Measurements from ENCODE around the gene SPTBN4. TPM values are rescaled to one million over a fixed set of nuclear protein-coding genes. Genes with fewer than 3 reads are reported as not detected.

The SPTBN4 gene
- total and polyA plus RNA-seq, 2 donors (not counting 1 experiment from before 2014, with no cell fraction given), result 0.03 to 0.67 TPM

DNA sequence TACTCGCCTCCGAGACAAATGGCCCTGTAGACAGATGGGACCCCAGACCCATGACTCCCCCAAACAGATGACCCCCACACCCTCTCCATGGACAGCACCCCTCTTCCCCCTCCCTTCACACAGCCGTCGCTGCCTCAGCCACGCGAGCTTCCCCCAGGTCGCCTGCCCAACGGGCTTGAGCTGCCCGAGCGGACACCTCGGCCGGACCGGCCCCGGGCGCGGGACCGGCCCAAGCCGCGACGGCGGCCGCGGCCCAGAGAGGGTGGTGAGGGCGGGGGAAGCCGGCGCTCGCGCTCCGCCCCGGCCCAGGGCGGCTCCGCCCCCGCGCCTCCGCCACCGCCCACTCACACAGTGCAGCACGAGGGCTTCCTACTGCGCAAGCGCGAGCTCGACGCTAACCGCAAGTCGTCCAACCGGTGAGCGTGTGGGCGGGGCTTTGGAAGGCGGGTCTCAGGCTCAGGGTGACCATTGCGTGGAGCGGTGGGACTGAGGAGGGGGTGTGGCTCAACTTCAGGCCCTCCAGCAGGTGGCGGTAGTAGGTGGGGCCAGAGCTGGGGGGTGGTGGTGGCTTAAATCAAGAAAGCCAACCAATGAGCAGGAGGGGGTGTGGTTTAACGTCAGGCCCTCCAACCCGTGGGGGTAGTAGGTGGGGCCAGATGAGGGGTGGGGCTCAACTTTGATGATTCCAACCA lies 103.7 kb downstream of the SPTBN4 start:
- peak overlapping the region; percentile 59 for H3K9ac ChIP-seq (ENCODE audit: low read length)
- H3K4me3 Mint-ChIP-seq, result peak overlapping the region; percentile 70
- TF ChIP-seq, protein P1, sequence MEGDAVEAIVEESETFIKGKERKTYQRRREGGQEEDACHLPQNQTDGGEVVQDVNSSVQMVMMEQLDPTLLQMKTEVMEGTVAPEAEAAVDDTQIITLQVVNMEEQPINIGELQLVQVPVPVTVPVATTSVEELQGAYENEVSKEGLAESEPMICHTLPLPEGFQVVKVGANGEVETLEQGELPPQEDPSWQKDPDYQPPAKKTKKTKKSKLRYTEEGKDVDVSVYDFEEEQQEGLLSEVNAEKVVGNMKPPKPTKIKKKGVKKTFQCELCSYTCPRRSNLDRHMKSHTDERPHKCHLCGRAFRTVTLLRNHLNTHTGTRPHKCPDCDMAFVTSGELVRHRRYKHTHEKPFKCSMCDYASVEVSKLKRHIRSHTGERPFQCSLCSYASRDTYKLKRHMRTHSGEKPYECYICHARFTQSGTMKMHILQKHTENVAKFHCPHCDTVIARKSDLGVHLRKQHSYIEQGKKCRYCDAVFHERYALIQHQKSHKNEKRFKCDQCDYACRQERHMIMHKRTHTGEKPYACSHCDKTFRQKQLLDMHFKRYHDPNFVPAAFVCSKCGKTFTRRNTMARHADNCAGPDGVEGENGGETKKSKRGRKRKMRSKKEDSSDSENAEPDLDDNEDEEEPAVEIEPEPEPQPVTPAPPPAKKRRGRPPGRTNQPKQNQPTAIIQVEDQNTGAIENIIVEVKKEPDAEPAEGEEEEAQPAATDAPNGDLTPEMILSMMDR (IDR thresholded peaks at IDR 0.05), result peak; percentile 54
- TF ChIP-seq EZH2 (IDR thresholded peaks at IDR 0.05; ENCODE audit: borderline replicate concordance, insufficient read depth, low read depth, low read length, poor library complexity, severe bottlenecking), result no peak

More for the DNA sequence above, 103.7 kb downstream of the SPTBN4 start:
- ChIA-PET POLR2A (interaction anchor here (0.5 to 3.1 kb wide), 12 partner anchors 29 to 694 kb away, joined by 3 to 19 read pairs (median 5); partner anchors contain the start of genes ACTMAP and HNRNPUL1), CTCF (interaction anchor here (0.5 to 3.2 kb wide), 19 partner anchors 11 to 1824 kb away, joined by 3 to 39 read pairs (median 4); partner anchors contain the start of gene LTBP4)
- Mint-ChIP-seq H3K27me3 (peaks cover 4% of the 10 kb centered on the region), H3K4me1 (peaks cover 20% of the 10 kb centered on the region), H3K9me3 (ENCODE audit: insufficient read depth) (no peaks in the 10 kb centered on the region), H3K27ac (peak overlapping the region; percentile 83)
- H3K4me2 ChIP-seq (replicated peaks; ENCODE audit: low read depth, low read length, poor library complexity, severe bottlenecking), result peak overlapping the region; percentile 82
- H2AFZ ChIP-seq (ENCODE audit: insufficient read depth, low read depth, low read length, poor library complexity, severe bottlenecking), result peak overlapping the region; percentile 80
- H3K27ac ChIP-seq (ENCODE audit: low read length in 2 of 2), result peak overlapping the region in 1 of 2 donors; percentile 33
- peaks cover 0 to 32% (median 21%) of the 10 kb centered on the region in 4 experiments for H3K27me3 ChIP-seq (replicated peaks in 1 of 4; ENCODE audit: control extremely low read depth in 1 of 4, control insufficient read depth in 3 of 4, insufficient read depth in 4 of 4, low read length in 3 of 4)
- under 1% methylated on average over 46 of the region's 53 CpGs for WGBS (ENCODE audit: insufficient coverage)
- no peaks in the 10 kb centered on the region for H3K36me3 ChIP-seq (replicated peaks in 1 of 2; ENCODE audit: control extremely low read depth in 1 of 2, control insufficient read depth in 1 of 2, extremely low read depth in 1 of 2, insufficient read depth in 2 of 2, low read length in 1 of 2)
- ATAC-seq (ENCODE audit: low read depth) (peak; percentile 93), DNase-seq (peak; percentile 100)
- intact Hi-C loops (cut with micrococcal nuclease), result loop anchor here (1.0 to 2.0 kb wide), 5 partner anchors 34 to 150 kb away; partner anchors contain the start of gene SERTAD1
- H3K4me3 ChIP-seq (ENCODE audit: control extremely low read depth in 1 of 5, extremely low read depth in 1 of 5, insufficient read depth in 1 of 5, low read depth in 2 of 5, low read length in 4 of 5), result peak overlapping the region in 3 of 5 experiments; percentile 36 to 47 (median 37)
- peaks cover 24 to 27% of the 10 kb centered on the region in 2 donors for H3K4me1 ChIP-seq (ENCODE audit: control insufficient read depth in 2 of 2, insufficient read depth in 2 of 2, low read length in 2 of 2)
- H4K20me1 ChIP-seq (ENCODE audit: control insufficient read depth, insufficient read depth, low read length, poor library complexity, severe bottlenecking), result no peaks in the 10 kb centered on the region
- H3K9me3 ChIP-seq (ENCODE audit: control extremely low read depth in 1 of 3, control insufficient read depth in 2 of 3, insufficient read depth in 1 of 3, low read length in 2 of 3), result peaks cover 0 to 7% (median 0%) of the 10 kb centered on the region in 3 donors
- no peaks in the 10 kb centered on the region for H3K79me2 ChIP-seq (ENCODE audit: control insufficient read depth, insufficient read depth, low read length)

Data from B cell (primary cell).